ENCODE data around the gene PELI1.

PELI1 gene

GRCh38 chr2:64090264-64090663 is 54.0 kb downstream of the PELI1 start:
- no peaks in the 10 kb centered on the region for H3K9me2 ChIP-seq (ENCODE audit: low read depth, low read length)
- no peaks in the 10 kb centered on the region for H3K79me2 ChIP-seq (ENCODE audit: insufficient read depth, low read length)
- H3K9ac ChIP-seq (ENCODE audit: low read length) = peak overlapping the region; percentile 38; the same call in 1 of the 2 replicates
- peaks cover 38% of the 10 kb centered on the region for H3K36me3 ChIP-seq (ENCODE audit: insufficient read depth, low read length)
- peaks cover 88% of the 10 kb centered on the region for H3K4me1 ChIP-seq (ENCODE audit: insufficient read depth, low read length, severe bottlenecking)
- H3F3A ChIP-seq (ENCODE audit: insufficient read depth, low read length) = peaks cover 4% of the 10 kb centered on the region; the same call in 1 of the 2 replicates
- peak overlapping the region; percentile 91 for H3K27ac ChIP-seq (ENCODE audit: low read depth, low read length, poor library complexity, severe bottlenecking)
- H4K20me1 ChIP-seq (ENCODE audit: insufficient read depth, low read length) = no peaks in the 10 kb centered on the region
- TF ChIP-seq CTCF (IDR thresholded peaks at IDR 0.05; ENCODE audit: low read length) (no peak), EZH2 (IDR thresholded peaks at IDR 0.05; ENCODE audit: borderline replicate concordance, low read length) (no peak)
- H3K9me3 ChIP-seq (ENCODE audit: low read length) = no peaks in the 10 kb centered on the region
- peak overlapping the region; percentile 49 for H3K4me2 ChIP-seq (ENCODE audit: low read length)
- no peak overlapping the region for H2AFZ ChIP-seq (ENCODE audit: low read length)
- no peaks in the 10 kb centered on the region for H3K27me3 ChIP-seq (ENCODE audit: insufficient read depth, low read length)
- peak overlapping the region; percentile 43 for H3K4me3 ChIP-seq (ENCODE audit: low read depth, low read length, poor library complexity, severe bottlenecking)

GRCh38 chr2:64086347-64087082 is 57.7 kb downstream of the PELI1 start:
- TF ChIP-seq CTCF (IDR thresholded peaks at IDR 0.05; ENCODE audit: low read length) (no peak), EZH2 (IDR thresholded peaks at IDR 0.05; ENCODE audit: borderline replicate concordance, low read length) (no peak)
- no peaks in the 10 kb centered on the region for H3K79me2 ChIP-seq (ENCODE audit: insufficient read depth, low read length)
- no peaks in the 10 kb centered on the region for H3K9me3 ChIP-seq (ENCODE audit: low read length)
- no peak overlapping the region for H3K4me3 ChIP-seq (ENCODE audit: low read depth, low read length, poor library complexity, severe bottlenecking)
- no peak overlapping the region for H2AFZ ChIP-seq (ENCODE audit: low read length)
- H3K27ac ChIP-seq (ENCODE audit: low read depth, low read length, poor library complexity, severe bottlenecking) = peak overlapping the region; percentile 79
- peaks cover 6% of the 10 kb centered on the region for H3K36me3 ChIP-seq (ENCODE audit: insufficient read depth, low read length)
- H4K20me1 ChIP-seq (ENCODE audit: insufficient read depth, low read length) = no peaks in the 10 kb centered on the region
- peak overlapping the region; percentile 26; the same call in 1 of the 2 replicates for H3K4me2 ChIP-seq (ENCODE audit: low read length)
- H3K4me1 ChIP-seq (ENCODE audit: insufficient read depth, low read length, severe bottlenecking) = peaks cover 58% of the 10 kb centered on the region
- H3F3A ChIP-seq (ENCODE audit: insufficient read depth, low read length) = no peaks in the 10 kb centered on the region
- peak overlapping the region; percentile 9; the same call in 1 of the 2 replicates for H3K9ac ChIP-seq (ENCODE audit: low read length)
- H3K9me2 ChIP-seq (ENCODE audit: low read depth, low read length) = no peaks in the 10 kb centered on the region
- H3K27me3 ChIP-seq (ENCODE audit: insufficient read depth, low read length) = no peaks in the 10 kb centered on the region

GRCh38 chr2:64085936-64086335 is 58.3 kb downstream of the PELI1 start:
- H2AFZ ChIP-seq (ENCODE audit: low read length) = no peak overlapping the region
- no peaks in the 10 kb centered on the region for H3F3A ChIP-seq (ENCODE audit: insufficient read depth, low read length)
- no peaks in the 10 kb centered on the region for H4K20me1 ChIP-seq (ENCODE audit: insufficient read depth, low read length)
- no peak overlapping the region for H3K9ac ChIP-seq (ENCODE audit: low read length)
- H3K27ac ChIP-seq (ENCODE audit: low read depth, low read length, poor library complexity, severe bottlenecking) = peak overlapping the region; percentile 79
- no peak overlapping the region for H3K4me3 ChIP-seq (ENCODE audit: low read depth, low read length, poor library complexity, severe bottlenecking)
- no peaks in the 10 kb centered on the region for H3K79me2 ChIP-seq (ENCODE audit: insufficient read depth, low read length)
- peaks cover 52% of the 10 kb centered on the region for H3K4me1 ChIP-seq (ENCODE audit: insufficient read depth, low read length, severe bottlenecking)
- no peaks in the 10 kb centered on the region for H3K9me3 ChIP-seq (ENCODE audit: low read length)
- H3K9me2 ChIP-seq (ENCODE audit: low read depth, low read length) = no peaks in the 10 kb centered on the region
- no peaks in the 10 kb centered on the region for H3K27me3 ChIP-seq (ENCODE audit: insufficient read depth, low read length)
- no peak for TF ChIP-seq CTCF (IDR thresholded peaks at IDR 0.05; ENCODE audit: low read length)
- peaks cover under 1% of the 10 kb centered on the region; the same call in 1 of the 2 replicates for H3K36me3 ChIP-seq (ENCODE audit: insufficient read depth, low read length)
- no peak overlapping the region for H3K4me2 ChIP-seq (ENCODE audit: low read length)
